Activated CD4-positive, alpha-beta T cell treated with anti-CD3 and anti-CD28 coated beads for 48 hours (primary cell): ENCODE data around the gene MRAS.
"Not testable (repeated sequence)": the region's sequence is repeated elsewhere in the genome, so short reads cannot be mapped to it uniquely, and the experiment has no call there.

ENCODE experiments used
- DNase-seq: peaks from one replicate; pipeline ENCODE4 v3.0.0-alpha.2; 2020

Gene MRAS

GRCh38 chr3:138367911-138368310, 19.5 kb downstream of the MRAS start:
- no peak for DNase-seq

DNA sequence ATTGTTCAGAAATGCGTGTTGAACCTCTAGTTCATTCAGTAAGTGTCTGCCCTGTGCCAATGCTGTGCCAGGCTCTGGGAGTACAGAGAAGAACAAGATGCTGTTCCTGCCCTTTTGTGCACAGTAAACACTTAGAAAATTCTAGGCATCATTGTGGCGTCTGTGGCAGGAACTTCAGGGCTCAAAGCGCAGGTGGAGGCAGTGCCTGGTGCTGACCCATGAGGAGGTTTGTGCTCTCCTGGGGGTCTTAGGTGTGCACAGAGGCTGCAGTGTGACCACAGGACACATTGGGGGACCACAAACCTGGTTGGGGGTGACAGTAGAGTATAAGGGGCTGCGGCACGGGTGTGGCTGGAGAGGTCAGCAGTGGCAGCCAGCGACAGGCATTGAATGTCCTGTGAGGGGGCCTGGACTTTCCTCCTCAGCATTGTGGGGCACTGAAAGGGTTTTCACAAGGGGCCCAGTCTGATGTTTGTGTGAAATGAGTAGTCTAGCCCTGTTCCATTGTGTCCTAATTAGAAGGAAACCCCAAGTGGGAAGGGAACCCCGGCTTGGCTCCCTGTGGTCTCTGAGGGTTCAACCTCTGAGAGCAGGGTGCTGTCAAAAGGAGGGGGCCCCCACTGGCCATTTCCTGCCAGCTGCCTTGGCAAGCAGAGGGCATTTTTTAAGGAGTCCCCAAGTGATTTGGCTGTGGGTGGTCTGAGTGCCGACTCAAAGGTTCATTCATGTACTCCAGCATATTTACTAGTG, 20.9 kb downstream of the MRAS start:
- no peak for DNase-seq

GRCh38 chr3:138370321-138370720, 21.9 kb downstream of the MRAS start:
- no peak for DNase-seq

DNA sequence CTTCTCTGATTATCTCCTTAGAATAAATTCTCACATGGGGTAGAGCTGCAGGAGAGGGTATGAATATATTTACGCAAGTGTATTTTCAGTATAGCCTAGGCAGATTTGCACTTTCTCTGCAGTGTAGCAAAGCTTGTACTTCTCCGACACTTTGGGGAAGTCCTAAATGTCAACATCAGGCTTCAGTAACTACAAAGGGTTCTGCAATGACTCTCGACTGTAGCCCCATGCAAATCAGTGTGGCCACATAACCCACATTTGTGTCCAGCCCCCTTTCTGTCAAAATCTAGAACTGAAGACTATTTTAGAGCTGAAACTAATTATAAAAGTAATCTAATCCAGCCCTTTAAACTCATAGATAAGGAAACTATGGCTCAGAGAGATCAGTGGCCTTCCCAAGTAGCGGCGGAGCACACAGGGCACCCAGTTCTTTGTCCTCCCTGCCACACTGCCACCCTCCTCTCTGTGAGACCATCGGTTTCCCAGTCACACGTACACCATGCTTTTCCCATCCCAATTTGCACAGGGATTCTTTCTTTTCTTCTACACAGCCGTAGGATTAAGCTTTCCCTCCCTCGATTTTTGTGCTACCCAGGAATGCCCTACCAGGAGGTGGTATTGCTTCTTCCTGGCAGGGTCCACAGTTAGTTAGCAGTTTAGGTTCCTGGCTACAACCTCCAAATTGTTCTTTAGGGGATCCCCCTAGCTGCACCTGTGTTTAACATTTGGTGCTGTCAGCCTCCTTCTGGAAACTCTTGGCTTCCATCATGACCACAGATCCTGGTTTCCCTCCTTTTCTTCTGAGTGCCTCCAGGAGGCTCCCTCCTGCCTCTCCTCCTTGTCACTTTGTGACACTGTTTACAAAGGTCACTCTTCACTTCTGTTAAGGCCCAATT, 22.9 kb downstream of the MRAS start:
- no peak for DNase-seq

- DNase-seq: no peak
Measured at GRCh38 chr3:138373087-138373735, 24.8 kb downstream of the MRAS start.

- DNase-seq: no peak
Measured at GRCh38 chr3:138373736-138374094, 25.3 kb downstream of the MRAS start.

DNA sequence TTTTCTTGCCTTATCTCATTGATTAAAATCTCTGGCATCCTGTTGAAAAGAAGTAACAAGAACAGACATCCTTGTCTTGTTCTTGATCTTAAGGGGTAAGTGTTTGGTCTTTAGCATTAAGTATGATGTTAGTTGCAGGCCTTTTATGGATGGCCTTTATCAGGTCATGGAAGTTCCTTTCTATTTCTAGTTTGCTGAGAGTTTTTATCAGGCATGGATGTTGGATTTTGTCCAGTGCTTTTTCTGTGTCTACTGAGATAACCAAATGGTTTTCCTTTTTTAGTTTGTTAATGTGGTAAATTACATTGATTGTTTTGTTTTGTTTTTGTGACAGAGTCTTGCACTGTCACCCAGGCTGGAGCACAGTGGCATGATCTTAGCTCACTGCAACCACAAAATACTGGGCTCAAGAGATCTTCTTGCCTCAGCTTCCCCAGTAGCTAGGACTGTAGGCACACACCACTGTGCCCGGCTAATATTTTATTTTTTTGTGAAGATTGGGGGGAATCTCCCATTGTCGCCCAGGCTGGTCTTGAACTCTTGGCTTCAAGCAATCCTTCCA, 26.3 kb downstream of the MRAS start:
- DNase-seq: no peak

DNA sequence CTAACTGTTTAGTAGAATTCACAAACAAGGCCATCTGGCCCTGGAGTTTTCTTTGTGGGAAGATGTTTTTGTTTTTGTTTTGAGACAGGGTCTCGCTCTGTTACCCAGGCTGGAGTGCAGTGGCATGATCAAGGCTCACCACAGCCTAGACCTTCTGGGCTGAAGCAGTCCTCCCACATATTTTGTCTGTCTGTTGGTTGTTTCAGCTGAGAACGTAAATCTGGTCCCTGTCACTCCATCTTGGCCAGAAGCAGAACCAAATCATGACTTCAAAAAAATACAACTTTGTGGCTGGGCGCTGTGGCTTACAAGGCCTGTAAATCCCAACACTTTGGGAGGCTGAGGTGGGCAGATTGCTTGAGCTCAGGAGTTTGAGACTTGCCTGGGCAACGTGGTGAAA, 27.1 kb downstream of the MRAS start:
- DNase-seq: no peak

DNA sequence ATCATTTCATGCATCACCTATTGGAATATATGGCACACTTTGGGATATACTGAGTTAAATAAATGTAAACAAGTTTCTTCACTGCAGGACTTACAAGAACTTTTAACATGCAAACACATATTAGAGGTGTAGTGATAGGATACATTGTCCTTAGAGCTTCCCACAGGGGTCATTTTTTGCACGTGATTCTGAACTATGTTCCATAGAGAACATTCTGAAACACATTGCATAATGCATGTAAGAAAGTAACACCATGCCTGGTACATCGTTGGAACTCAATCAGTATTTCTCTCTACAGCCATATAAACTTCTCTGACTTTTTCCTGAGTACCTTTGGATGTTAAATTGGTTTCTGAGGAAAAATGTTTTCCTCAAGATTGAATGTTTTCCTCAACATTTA, 28.3 kb downstream of the MRAS start:
- no peak for DNase-seq

- not testable (repeated sequence) for DNase-seq
Measured at GRCh38 chr3:138377212-138377611, 28.8 kb downstream of the MRAS start.

- no peak for DNase-seq
Measured at GRCh38 chr3:138377804-138378203, 29.4 kb downstream of the MRAS start.

DNA sequence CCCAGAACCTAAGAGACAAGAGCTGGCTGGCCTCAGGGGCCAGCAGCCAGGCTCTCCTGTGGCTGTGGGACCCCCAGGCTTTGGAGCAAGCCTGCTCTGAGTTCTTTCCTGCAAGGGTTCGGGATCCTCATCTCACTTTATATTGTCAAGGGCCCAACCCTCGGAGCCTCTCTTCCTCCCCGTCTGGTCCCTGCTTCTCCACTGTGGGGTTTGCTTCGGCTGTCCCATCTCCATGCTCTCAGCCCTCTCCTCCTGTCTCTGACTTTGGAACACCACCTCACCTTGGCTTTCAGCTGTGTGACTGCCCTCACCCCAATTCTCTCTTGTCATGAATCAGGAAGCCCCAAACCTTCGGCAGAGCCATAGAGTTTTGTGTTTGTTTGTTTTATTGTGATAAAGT, 30.0 kb downstream of the MRAS start:
- DNase-seq: no peak

DNA sequence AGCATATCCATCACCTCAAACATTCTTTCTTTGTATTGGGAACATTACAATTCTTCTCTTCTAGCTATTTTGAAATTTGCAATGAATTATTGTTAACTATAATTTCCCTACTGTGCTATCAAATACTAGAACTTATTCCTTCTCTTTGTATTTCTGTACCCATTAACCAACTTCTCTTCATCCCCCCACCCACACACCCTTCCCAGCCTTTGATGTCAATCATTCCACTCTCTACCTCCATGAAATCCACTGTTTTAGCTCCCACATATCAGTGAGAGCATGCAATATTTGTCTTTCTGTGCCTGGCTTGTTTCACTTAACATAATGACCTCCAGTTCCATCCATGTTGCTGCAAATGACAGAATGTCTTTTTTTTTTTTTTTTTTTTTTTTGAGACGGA, 30.6 kb downstream of the MRAS start:
- DNase-seq: no peak

- no peak for DNase-seq
Measured at GRCh38 chr3:138381413-138381901, 33.1 kb downstream of the MRAS start.

- DNase-seq: no peak
Measured at GRCh38 chr3:138381950-138382715, 33.8 kb downstream of the MRAS start.

DNA sequence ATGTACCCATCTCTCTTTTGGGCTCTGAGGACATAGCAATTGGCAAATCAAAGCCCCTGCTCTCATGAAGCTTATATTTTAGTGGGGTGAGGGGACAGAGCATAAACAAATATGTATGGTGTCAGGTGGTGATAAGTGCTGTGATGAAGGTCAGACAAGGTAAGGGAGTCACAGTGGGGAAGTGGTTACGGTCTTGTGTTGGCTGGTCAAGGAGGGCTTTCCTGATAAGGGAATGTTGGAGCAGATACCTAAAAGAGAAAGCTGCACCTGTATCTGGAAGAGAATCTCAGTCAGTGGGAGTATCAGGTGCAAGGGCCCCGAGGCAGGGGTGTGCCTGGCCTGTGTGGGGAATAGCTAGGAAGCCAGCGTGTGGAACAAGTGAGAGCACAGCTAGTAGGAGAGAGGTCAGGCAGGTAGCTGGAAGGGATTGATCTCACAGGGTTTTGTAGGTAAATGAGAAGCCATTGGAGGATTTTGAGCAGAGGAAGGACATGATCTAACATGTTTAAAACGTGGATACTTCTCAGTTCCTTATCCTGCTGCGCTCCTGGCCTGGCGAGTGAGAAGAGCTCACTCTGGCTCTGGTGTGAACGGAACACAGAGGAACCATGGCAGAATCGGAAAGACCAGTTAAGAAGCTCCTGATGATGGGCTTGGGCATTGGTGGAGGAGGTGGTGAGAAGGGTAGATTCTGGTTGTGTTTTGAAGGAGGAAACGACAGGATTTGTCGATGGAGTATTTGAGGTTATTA, 35.5 kb downstream of the MRAS start:
- DNase-seq: no peak

- DNase-seq: no peak
Measured at GRCh38 chr3:138384531-138384930, 36.2 kb downstream of the MRAS start.

DNA sequence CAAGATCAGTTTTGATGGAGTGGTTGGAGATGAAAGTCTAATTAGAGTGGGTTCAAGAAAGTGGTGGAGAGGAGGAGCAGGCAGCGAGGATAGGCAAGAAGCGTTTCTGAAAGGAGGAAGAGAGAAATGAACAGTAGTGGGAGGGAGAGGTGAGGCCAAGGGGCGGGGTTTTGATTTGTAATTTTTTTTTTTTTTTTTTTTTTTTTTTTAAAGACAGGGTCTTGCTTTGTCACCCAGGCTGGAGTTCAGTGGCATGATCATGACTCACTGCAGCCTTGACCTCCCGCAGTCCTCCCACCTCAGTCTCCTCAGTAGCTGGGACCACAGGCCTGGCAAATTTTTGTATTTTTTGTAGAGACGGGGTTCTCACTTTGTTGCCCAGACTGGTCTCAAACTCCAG, 36.6 kb downstream of the MRAS start:
- no peak for DNase-seq

GRCh38 chr3:138389144-138389601, 40.8 kb downstream of the MRAS start:
- no peak for DNase-seq

GRCh38 chr3:138389841-138390581, 41.6 kb downstream of the MRAS start:
- DNase-seq: no peak

- no peak for DNase-seq
Measured at GRCh38 chr3:138390582-138390932, 42.2 kb downstream of the MRAS start.
